Measurements from ENCODE around the gene STOM.

DNA sequence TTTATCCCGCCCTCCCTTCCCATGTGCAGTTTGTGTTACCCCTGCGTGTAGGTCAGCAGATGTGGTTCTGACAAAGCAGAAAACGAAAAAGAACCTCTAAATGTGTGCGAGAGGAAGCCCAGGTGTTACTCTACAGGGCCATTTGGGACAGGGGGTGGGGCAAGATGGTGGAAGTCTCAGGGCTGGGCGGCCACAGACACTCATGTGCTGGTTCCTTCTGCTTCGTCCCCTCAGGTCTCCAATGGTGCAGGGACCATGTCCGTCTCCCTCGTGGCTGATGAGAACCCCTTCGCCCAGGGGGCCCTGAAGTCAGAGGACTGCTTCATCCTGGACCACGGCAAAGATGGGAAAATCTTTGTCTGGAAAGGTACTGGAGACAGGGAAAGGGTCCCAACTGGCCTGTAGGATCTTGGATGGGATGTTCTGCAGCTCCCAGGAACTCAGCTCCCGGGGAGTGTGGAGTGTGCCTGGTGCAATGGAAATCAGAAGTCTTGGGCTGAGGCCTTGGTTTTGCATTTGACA lies 53.1 kb downstream of the STOM start:
- TF ChIP-seq, protein P1, sequence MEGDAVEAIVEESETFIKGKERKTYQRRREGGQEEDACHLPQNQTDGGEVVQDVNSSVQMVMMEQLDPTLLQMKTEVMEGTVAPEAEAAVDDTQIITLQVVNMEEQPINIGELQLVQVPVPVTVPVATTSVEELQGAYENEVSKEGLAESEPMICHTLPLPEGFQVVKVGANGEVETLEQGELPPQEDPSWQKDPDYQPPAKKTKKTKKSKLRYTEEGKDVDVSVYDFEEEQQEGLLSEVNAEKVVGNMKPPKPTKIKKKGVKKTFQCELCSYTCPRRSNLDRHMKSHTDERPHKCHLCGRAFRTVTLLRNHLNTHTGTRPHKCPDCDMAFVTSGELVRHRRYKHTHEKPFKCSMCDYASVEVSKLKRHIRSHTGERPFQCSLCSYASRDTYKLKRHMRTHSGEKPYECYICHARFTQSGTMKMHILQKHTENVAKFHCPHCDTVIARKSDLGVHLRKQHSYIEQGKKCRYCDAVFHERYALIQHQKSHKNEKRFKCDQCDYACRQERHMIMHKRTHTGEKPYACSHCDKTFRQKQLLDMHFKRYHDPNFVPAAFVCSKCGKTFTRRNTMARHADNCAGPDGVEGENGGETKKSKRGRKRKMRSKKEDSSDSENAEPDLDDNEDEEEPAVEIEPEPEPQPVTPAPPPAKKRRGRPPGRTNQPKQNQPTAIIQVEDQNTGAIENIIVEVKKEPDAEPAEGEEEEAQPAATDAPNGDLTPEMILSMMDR (IDR thresholded peaks at IDR 0.05; ENCODE audit: borderline replicate concordance, extremely low read depth, low read length, poor library complexity, severe bottlenecking): no peak
- no peak for TF ChIP-seq EZH2 (IDR thresholded peaks at IDR 0.05; ENCODE audit: borderline replicate concordance, low read depth, low read length, severe bottlenecking)
